ENCODE measurements around the gene NUDT8. TPM values are rescaled to one million over a fixed set of nuclear protein-coding genes. Genes with fewer than 3 reads are reported as not detected.

Gene NUDT8
- total and polyA plus RNA-seq, 4 donors: 4.1 to 9.5 (median 5.7) TPM

Other genes starting within 250 kb of the NUDT8 start
- 10 to 100 TPM; 14.6 to 25.1 TPM for gene RAD9A, start 238.0 kb downstream of the NUDT8 start, total RNA-seq
- 10 to 100 TPM in 1 of 2 donors, 1 to 10 TPM in 1; 8.8 to 56.2 TPM for gene RAD9A, start 238.0 kb downstream of the NUDT8 start, polyA plus RNA-seq
- gene PPP1CA, start 228.1 kb downstream of the NUDT8 start, total RNA-seq: 10 to 100 TPM; 61.7 to 64.8 TPM
- 10 to 100 TPM; 79.6 to 92.0 TPM for gene PPP1CA, start 228.1 kb downstream of the NUDT8 start, polyA plus RNA-seq
- 1 to 10 TPM; 4.2 to 9.5 TPM for gene TBC1D10C, start 225.9 kb downstream of the NUDT8 start, total RNA-seq
- 1 to 10 TPM; 1.9 to 2.3 TPM for gene TBC1D10C, start 225.9 kb downstream of the NUDT8 start, polyA plus RNA-seq
- 1 to 10 TPM; 7.0 to 9.3 TPM for gene CARNS1, start 214.3 kb downstream of the NUDT8 start, total RNA-seq
- gene CARNS1, start 214.3 kb downstream of the NUDT8 start, polyA plus RNA-seq: 1 to 10 TPM in 1 of 2 donors, under 1 TPM in 1; 0.38 to 8.1 TPM
- gene RPS6KB2, start 201.4 kb downstream of the NUDT8 start, total RNA-seq: 10 to 100 TPM; 30.8 to 37.7 TPM
- gene RPS6KB2, start 201.4 kb downstream of the NUDT8 start, polyA plus RNA-seq: 10 to 100 TPM; 38.2 to 84.8 TPM
- gene PTPRCAP, start 192.3 kb downstream of the NUDT8 start, total RNA-seq: 1 to 10 TPM; 2.9 to 4.8 TPM
- 10 to 100 TPM in 1 of 2 donors, 1 to 10 TPM in 1; 2.0 to 13.8 TPM for gene PTPRCAP, start 192.3 kb downstream of the NUDT8 start, polyA plus RNA-seq
- gene CORO1B, start 186.5 kb downstream of the NUDT8 start, total RNA-seq: 10 to 100 TPM; 77.6 to 79.6 TPM
- gene CORO1B, start 186.5 kb downstream of the NUDT8 start, polyA plus RNA-seq: 10 to 100 TPM; 45.7 to 96.7 TPM
- gene GPR152, start 177.2 kb downstream of the NUDT8 start, total RNA-seq: not detected
- not detected for gene GPR152, start 177.2 kb downstream of the NUDT8 start, polyA plus RNA-seq
- 1 to 10 TPM; 2.4 TPM for gene CABP4, start 174.6 kb downstream of the NUDT8 start, total RNA-seq
- gene CABP4, start 174.6 kb downstream of the NUDT8 start, polyA plus RNA-seq: 1 to 10 TPM in 1 of 2 donors, under 1 TPM in 1; 0.33 to 3.9 TPM
- 10 to 100 TPM; 34.1 to 37.6 TPM for gene TMEM134, start 160.7 kb downstream of the NUDT8 start, total RNA-seq
- 10 to 100 TPM; 20.0 to 63.2 TPM for gene TMEM134, start 160.7 kb downstream of the NUDT8 start, polyA plus RNA-seq
- gene AIP, start 146.9 kb downstream of the NUDT8 start, total RNA-seq: 10 to 100 TPM; 61.2 to 63.1 TPM
- gene AIP, start 146.9 kb downstream of the NUDT8 start, polyA plus RNA-seq: 100 to 1,000 TPM; 105 to 141 TPM
- gene PITPNM1, start 124.6 kb downstream of the NUDT8 start, total RNA-seq: 10 to 100 TPM; 40.5 to 48.8 TPM
- gene PITPNM1, start 124.6 kb downstream of the NUDT8 start, polyA plus RNA-seq: 10 to 100 TPM; 11.8 to 22.5 TPM
- 10 to 100 TPM; 40.8 to 65.6 TPM for gene CDK2AP2, start 121.8 kb downstream of the NUDT8 start, total RNA-seq
- 100 to 1,000 TPM in 1 of 2 donors, 10 to 100 TPM in 1; 87.3 to 105 TPM for gene CDK2AP2, start 121.8 kb downstream of the NUDT8 start, polyA plus RNA-seq
- gene CABP2, start 106.5 kb downstream of the NUDT8 start, total RNA-seq: not detected
- gene CABP2, start 106.5 kb downstream of the NUDT8 start, polyA plus RNA-seq: not detected
- gene GSTP1, start 46.1 kb downstream of the NUDT8 start, total RNA-seq: 100 to 1,000 TPM; 371 to 432 TPM
- gene GSTP1, start 46.1 kb downstream of the NUDT8 start, polyA plus RNA-seq: 100 to 1,000 TPM; 559 to 782 TPM
- 100 to 1,000 TPM; 113 to 123 TPM for gene NDUFV1, start 23.0 kb downstream of the NUDT8 start, total RNA-seq
- 100 to 1,000 TPM; 104 to 295 TPM for gene NDUFV1, start 23.0 kb downstream of the NUDT8 start, polyA plus RNA-seq
- not detected for gene TBX10, start 9.8 kb upstream of the NUDT8 start, total RNA-seq
- 1 to 10 TPM in 1 of 2 donors, under 1 TPM in 1; 0.23 to 5.4 TPM for gene TBX10, start 9.8 kb upstream of the NUDT8 start, polyA plus RNA-seq
- not detected for gene ACY3, start 20.8 kb upstream of the NUDT8 start, total RNA-seq
- gene ACY3, start 20.8 kb upstream of the NUDT8 start, polyA plus RNA-seq: 1 to 10 TPM in 1 of 2 donors, not detected in 1; 8.3 TPM
- gene ALDH3B2, start 44.7 kb upstream of the NUDT8 start, total RNA-seq: not detected
- under 1 TPM in 1 of 2 donors, not detected in 1; 0.05 TPM for gene ALDH3B2, start 44.7 kb upstream of the NUDT8 start, polyA plus RNA-seq